ENCODE measurements around the gene FHIT. TPM values are rescaled to one million over a fixed set of nuclear protein-coding genes. Genes with fewer than 3 reads are reported as not detected.

Gene FHIT
- total RNA-seq, 1 donor from 2014 or later, result 29.9 TPM

DNA sequence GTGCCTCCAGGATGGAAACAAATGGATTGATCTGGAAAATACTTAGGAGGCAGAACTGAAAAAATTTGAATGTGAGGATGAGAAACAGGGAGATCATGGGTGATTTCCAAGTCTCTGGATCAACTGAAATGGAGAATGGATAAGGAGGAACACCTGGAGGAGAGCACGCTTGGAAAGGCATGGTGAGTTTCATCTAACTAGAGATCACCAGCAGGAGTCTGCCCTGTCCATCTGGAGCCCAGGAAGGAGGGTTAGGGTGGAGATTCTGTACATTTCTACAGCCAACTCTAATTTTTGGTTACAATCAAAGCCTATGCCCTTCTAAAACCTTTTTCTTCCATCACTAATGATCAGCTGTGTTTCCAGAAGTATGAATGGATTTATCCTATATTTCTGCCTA, 1205.6 kb downstream of the FHIT start:
- Mint-ChIP-seq H3K27me3 (ENCODE audit: low read depth) (no peaks in the 10 kb centered on the region), H3K4me1 (ENCODE audit: low read depth) (peaks cover 59% of the 10 kb centered on the region), H3K9me3 (peaks cover 36% of the 10 kb centered on the region), H3K4me3 (ENCODE audit: low read depth) (no peak overlapping the region), H3K27ac (peak overlapping the region; percentile 61), H3K36me3 (ENCODE audit: low read depth) (peaks cover 64% of the 10 kb centered on the region)
- no peak for DNase-seq (ENCODE audit: low spot score)
- intact Hi-C loops (cut with micrococcal nuclease), result loop anchor here (5.0 kb wide), 1 partner anchor 178 kb away; no protein-coding TSS in a partner anchor

DNA sequence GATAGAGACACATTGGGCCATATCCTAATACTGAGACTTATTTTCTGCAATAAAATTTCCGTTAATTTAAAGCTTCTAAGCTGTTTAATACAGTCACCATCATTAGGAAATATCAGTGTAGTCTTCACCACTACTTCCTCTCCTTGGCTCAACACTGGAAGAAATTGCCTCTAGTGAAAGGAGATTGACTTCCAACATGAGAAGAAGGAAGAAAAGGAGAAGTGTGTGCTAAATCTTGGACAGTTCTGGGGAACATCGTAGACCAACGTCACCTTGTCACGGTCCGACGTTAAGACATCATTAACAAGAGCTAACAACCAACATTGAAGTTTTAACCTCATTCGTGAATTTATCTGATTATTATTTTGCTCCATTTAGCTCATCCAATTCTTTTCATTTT, 1214.4 kb downstream of the FHIT start:
- Mint-ChIP-seq H3K9me3 (peaks cover 15% of the 10 kb centered on the region), H3K27me3 (ENCODE audit: low read depth) (no peaks in the 10 kb centered on the region), H3K36me3 (ENCODE audit: low read depth) (peaks cover 57% of the 10 kb centered on the region), H3K27ac (no peak overlapping the region), H3K4me3 (ENCODE audit: low read depth) (no peak overlapping the region), H3K4me1 (ENCODE audit: low read depth) (peaks cover 15% of the 10 kb centered on the region)
- no peak for DNase-seq (ENCODE audit: low spot score)
- intact Hi-C loops (cut with micrococcal nuclease), result no loop called here

DNA sequence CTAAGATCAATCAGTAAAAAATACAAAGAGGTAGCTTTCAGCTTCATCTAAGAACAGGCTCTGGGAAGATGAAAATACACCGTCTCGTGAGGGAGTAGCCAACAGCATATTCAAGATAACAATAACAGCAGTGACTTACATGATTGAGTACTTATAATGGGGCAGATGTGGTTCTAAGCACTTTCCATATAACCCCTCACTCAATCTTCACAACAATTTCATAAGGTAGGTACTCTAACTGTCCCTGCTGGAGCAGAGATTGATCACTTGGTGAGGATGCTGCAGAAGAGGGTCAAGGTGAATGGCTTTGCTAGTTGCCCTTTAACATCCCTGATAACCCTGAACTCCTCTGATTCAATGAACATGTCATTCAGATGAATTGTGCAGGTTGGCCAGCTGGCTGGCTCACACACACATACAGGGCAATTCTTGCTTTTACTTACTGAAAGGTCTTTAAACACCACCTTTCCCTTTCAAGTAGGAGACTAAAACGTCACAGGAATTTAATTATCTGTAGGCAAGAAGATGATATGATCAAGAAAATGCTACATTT, 1217.3 kb downstream of the FHIT start:
- Mint-ChIP-seq H3K27me3 (ENCODE audit: low read depth) (no peaks in the 10 kb centered on the region), H3K4me1 (ENCODE audit: low read depth) (peaks cover 25% of the 10 kb centered on the region), H3K36me3 (ENCODE audit: low read depth) (peaks cover 48% of the 10 kb centered on the region), H3K4me3 (ENCODE audit: low read depth) (no peak overlapping the region), H3K9me3 (peaks cover 12% of the 10 kb centered on the region), H3K27ac (no peak overlapping the region)
- no peak for DNase-seq (ENCODE audit: low spot score)
- intact Hi-C loops (cut with micrococcal nuclease), result no loop called here

DNA sequence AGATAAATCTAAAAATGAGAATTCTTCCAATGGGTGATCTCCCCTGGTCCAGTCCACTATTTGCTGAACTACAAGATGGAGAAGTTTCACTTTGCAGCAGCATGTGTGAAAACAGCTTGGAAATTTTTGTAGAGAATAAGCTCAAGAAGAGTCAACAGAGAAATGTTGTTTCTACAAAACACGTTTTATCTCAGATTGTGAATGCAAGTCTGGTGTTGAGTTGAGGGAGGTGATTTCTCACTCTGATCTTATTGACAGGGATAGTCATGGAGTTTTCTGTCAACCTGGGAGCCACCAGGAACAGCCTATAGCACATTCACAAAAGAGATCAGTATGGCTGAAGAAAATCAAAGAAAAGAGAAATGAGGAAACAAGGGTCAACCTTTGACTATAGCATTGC, 1220.3 kb downstream of the FHIT start:
- peaks cover 46% of the 10 kb centered on the region for H3K36me3 Mint-ChIP-seq (ENCODE audit: low read depth)
- intact Hi-C loops (cut with micrococcal nuclease), result no loop called here
- H3K4me1 Mint-ChIP-seq (ENCODE audit: low read depth), result peaks cover 41% of the 10 kb centered on the region
- no peak overlapping the region for H3K4me3 Mint-ChIP-seq (ENCODE audit: low read depth)
- no peak for DNase-seq (ENCODE audit: low spot score)
- peak overlapping the region; percentile 40 for H3K27ac Mint-ChIP-seq
- H3K9me3 Mint-ChIP-seq, result peaks cover 4% of the 10 kb centered on the region
- no peaks in the 10 kb centered on the region for H3K27me3 Mint-ChIP-seq (ENCODE audit: low read depth)

DNA sequence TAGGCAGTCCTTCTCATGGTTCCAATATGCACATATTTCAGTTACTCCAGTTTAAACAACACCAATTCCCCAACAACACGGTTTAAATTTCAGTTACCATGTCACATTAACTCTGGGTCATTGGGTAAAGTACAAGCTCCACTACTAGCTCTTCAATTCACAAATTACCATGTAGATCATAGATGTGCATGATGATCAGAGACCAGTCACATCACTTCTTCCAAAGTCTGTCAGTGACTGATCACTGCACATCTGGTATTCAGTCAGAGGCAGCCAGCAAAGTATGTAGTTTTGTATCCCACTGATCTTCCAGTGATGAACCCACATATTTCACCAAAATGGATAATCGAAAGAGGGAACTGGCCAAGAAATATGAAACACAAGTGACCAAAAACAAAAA, 1223.0 kb downstream of the FHIT start:
- Mint-ChIP-seq H3K9me3 (no peaks in the 10 kb centered on the region), H3K4me1 (ENCODE audit: low read depth) (peaks cover 57% of the 10 kb centered on the region), H3K36me3 (ENCODE audit: low read depth) (peaks cover 40% of the 10 kb centered on the region), H3K4me3 (ENCODE audit: low read depth) (no peak overlapping the region), H3K27me3 (ENCODE audit: low read depth) (no peaks in the 10 kb centered on the region), H3K27ac (peak overlapping the region; percentile 39)
- intact Hi-C loops (cut with micrococcal nuclease), result no loop called here
- no peak for DNase-seq (ENCODE audit: low spot score)

DNA sequence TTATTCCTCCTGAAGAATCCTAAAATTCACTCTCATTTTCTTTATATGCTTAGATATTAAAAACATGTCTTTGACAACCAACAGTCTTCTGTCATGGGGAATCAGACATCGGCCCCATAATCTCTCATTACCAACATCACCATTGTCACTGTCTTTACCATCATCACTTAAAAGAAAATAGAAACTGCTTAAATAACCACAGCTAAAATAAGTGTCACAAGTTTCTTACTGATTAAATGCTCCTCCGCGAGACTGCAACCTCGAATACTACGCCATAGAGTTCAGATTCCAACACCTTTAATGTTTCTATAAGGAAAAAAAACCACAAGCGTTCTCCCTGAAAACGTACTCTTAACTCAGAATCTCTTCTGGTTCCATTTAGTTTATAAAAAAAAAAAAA, 1223.9 kb downstream of the FHIT start:
- H3K4me1 Mint-ChIP-seq (ENCODE audit: low read depth), result peaks cover 63% of the 10 kb centered on the region
- peak overlapping the region; percentile 28 for H3K4me3 Mint-ChIP-seq (ENCODE audit: low read depth)
- DNase-seq (ENCODE audit: low spot score), result no peak
- H3K36me3 Mint-ChIP-seq (ENCODE audit: low read depth), result peaks cover 40% of the 10 kb centered on the region
- intact Hi-C loops (cut with micrococcal nuclease), result no loop called here
- H3K27ac Mint-ChIP-seq, result peak overlapping the region; percentile 72
- no peaks in the 10 kb centered on the region for H3K9me3 Mint-ChIP-seq
- H3K27me3 Mint-ChIP-seq (ENCODE audit: low read depth), result no peaks in the 10 kb centered on the region

DNA sequence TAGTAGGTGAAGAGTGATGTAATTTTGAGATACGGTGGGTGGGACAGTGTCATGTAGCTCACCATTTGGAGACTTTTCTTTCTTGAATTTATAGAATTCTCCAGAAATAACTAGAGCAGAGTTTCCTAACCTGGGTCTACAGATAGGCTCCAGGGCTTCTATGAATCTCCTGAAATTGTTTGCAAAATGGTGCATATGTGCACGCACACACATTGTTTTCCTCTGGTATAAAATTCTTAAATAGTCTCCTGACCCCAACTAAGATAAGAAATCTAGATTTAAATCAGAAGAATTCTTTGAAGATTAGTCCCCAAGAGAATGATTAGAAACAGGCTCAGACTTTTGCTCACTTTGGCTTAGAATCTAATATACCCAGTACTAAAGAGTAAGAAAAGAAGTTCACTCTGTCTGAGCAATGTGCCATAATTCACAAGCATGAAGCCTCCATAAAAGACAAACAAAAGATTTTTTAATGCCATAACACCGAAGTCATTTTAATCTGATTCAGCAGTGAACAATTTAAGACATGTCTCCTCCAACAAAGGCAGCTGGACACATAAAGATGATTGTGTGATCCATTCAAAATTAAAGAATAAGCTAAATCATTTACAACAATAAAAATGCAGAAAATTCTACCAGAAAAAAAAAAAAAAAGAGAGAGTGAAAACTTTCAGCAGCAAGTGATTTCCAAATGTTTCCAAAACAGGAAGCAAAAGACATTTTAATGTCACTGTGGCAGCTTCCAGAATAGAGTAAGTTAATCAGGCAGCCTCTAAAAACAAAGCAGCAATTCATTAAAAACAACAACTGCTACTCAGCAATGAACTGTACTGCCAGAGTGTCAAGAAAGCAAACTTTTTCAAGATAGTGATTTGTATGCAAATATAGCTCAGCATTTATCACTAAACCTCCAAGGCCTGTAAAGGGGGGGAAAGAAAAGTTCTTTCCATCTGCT, 1225.9 kb downstream of the FHIT start:
- Mint-ChIP-seq H3K27ac (peak overlapping the region; percentile 68), H3K27me3 (ENCODE audit: low read depth) (no peaks in the 10 kb centered on the region), H3K36me3 (ENCODE audit: low read depth) (peaks cover 38% of the 10 kb centered on the region), H3K9me3 (no peaks in the 10 kb centered on the region), H3K4me1 (ENCODE audit: low read depth) (peaks cover 65% of the 10 kb centered on the region), H3K4me3 (ENCODE audit: low read depth) (no peak overlapping the region)
- no peak for DNase-seq (ENCODE audit: low spot score)
- intact Hi-C loops (cut with micrococcal nuclease), result no loop called here

DNA sequence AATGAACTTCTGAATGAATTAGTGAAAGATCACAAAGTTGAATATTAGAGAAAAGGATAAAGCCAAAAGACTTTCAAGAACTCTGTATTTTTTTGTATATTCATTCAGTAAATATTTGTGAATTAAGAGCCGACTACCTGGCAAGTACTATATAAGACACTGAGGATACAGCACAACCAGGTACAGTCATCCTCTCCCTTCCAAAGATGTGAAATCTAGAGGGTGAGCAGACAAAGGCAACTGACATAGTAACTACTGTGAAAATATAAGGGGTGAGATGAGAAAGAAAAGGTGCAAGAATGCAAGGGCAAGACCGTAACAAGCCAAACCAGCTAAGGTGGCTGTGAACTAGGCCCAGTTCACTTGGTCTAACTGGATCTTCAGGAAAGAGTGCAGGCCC, 1226.9 kb downstream of the FHIT start:
- DNase-seq (ENCODE audit: low spot score), result no peak
- Mint-ChIP-seq H3K36me3 (ENCODE audit: low read depth) (peaks cover 35% of the 10 kb centered on the region), H3K4me3 (ENCODE audit: low read depth) (no peak overlapping the region), H3K27me3 (ENCODE audit: low read depth) (no peaks in the 10 kb centered on the region), H3K4me1 (ENCODE audit: low read depth) (peaks cover 63% of the 10 kb centered on the region), H3K27ac (peak overlapping the region; percentile 67), H3K9me3 (no peaks in the 10 kb centered on the region)
- intact Hi-C loops (cut with micrococcal nuclease), result no loop called here

DNA sequence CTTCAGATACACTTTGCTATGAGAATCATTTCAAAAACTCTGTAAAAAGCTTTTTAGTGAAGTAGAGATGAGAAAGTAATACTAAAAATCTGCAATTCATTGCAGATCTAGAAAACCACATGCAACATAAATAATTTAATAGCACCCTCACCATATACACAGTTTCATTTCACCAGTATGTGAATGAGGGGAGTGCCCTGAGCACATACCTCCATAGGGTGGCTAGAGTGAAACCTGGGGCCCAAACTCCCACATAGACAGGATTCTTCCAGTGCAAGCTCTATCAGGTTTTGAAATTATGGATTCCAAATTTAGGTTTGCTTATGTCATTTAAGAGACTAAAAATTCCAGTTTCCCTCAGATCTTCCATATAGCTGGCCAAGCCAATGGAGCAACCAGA, 1228.1 kb downstream of the FHIT start:
- Mint-ChIP-seq H3K4me1 (ENCODE audit: low read depth) (peaks cover 66% of the 10 kb centered on the region), H3K27ac (no peak overlapping the region), H3K9me3 (peaks cover 5% of the 10 kb centered on the region), H3K36me3 (ENCODE audit: low read depth) (peaks cover 36% of the 10 kb centered on the region), H3K4me3 (ENCODE audit: low read depth) (no peak overlapping the region), H3K27me3 (ENCODE audit: low read depth) (no peaks in the 10 kb centered on the region)
- intact Hi-C loops (cut with micrococcal nuclease), result no loop called here
- no peak for DNase-seq (ENCODE audit: low spot score)

DNA sequence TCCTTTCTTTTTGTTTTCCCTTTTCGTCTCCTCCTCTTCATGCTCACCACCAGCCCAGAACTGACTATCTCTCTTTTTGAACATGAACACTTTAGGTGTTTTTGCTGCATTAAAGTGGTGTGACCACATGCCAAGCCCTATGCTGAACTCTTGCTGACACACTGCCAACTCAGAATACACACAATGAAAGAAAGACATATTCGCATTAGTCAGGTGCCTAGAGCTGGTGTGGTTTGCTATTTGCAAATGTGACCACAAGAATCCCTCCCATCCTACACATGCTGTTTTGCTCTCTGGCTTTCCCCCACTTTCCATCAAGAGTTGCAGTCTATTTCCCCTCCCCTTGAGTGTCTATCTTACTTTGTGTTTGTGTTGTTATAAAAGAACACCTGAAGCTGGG, 1233.6 kb downstream of the FHIT start:
- peaks cover 64% of the 10 kb centered on the region for H3K4me1 Mint-ChIP-seq (ENCODE audit: low read depth)
- DNase-seq (ENCODE audit: low spot score), result peak; percentile 63
- peak overlapping the region; percentile 98 for H3K27ac Mint-ChIP-seq
- peak overlapping the region; percentile 61 for H3K4me3 Mint-ChIP-seq (ENCODE audit: low read depth)
- H3K36me3 Mint-ChIP-seq (ENCODE audit: low read depth), result peaks cover 57% of the 10 kb centered on the region
- peaks cover 8% of the 10 kb centered on the region for H3K9me3 Mint-ChIP-seq
- intact Hi-C loops (cut with micrococcal nuclease), result loop anchor here (1.0 to 10.0 kb wide), 9 partner anchors 36 to 563 kb away; no protein-coding TSS in a partner anchor
- H3K27me3 Mint-ChIP-seq (ENCODE audit: low read depth), result no peaks in the 10 kb centered on the region

DNA sequence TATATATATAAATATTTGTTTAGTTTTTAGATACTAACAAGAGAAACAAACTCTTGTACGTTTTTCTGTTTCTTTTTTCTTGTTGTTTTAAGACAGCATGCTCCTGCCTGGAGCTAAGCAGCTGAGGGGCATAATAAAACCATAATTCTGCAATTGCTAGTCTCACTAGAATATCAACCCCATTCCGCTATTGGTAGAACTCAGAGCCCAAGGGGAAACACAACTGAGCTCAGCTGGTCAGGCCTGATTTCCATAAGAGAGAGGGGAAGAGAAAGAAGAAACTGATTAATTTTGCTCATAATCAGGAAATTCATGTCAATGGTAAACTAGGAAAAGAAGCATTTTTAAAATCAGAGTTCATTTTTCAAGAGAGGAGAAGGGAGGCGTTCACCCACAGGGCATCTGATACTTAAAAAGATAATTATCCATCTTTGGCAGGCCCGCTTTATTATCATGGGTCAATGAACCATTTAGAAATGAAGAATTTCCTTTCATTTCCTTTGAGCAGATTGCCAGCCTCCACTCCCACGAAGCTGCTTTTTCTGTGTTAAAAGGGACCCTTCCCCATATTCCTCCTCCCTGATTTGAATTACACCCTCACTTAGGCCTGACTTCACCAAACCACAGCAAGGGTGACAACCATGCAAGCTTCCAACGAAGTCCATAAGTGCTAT, 1236.1 kb downstream of the FHIT start:
- H3K27ac Mint-ChIP-seq, result no peak overlapping the region
- peaks cover 71% of the 10 kb centered on the region for H3K4me1 Mint-ChIP-seq (ENCODE audit: low read depth)
- H3K36me3 Mint-ChIP-seq (ENCODE audit: low read depth), result peaks cover 64% of the 10 kb centered on the region
- H3K27me3 Mint-ChIP-seq (ENCODE audit: low read depth), result no peaks in the 10 kb centered on the region
- H3K4me3 Mint-ChIP-seq (ENCODE audit: low read depth), result no peak overlapping the region
- peaks cover 12% of the 10 kb centered on the region for H3K9me3 Mint-ChIP-seq
- intact Hi-C loops (cut with micrococcal nuclease), result loop anchor here (5.0 to 10.0 kb wide), 4 partner anchors 80 to 560 kb away; no protein-coding TSS in a partner anchor
- no peak for DNase-seq (ENCODE audit: low spot score)

DNA sequence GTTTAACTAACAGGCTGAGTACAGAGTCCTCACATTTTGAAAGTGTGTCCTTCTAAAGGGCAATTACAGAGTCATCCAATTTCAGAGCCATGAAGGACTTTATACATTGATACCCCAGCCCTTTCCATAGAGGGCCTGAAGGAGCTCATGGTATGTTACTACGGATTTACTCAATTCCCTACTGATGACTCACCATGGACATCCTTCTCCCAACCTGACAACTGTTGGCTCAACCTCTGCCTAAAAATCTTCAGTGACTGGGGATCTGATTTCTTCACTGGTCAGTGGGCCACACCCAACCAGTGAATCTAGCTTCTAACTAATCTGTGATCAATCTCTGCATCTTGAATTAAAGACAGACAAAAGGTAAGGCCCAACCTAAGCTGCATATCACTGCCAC, 1238.0 kb downstream of the FHIT start:
- peaks cover 56% of the 10 kb centered on the region for H3K36me3 Mint-ChIP-seq (ENCODE audit: low read depth)
- intact Hi-C loops (cut with micrococcal nuclease), result loop anchor here (10.0 kb wide), 3 partner anchors 78 to 558 kb away; no protein-coding TSS in a partner anchor
- H3K27me3 Mint-ChIP-seq (ENCODE audit: low read depth), result no peaks in the 10 kb centered on the region
- no peak overlapping the region for H3K4me3 Mint-ChIP-seq (ENCODE audit: low read depth)
- H3K9me3 Mint-ChIP-seq, result peaks cover 7% of the 10 kb centered on the region
- peaks cover 80% of the 10 kb centered on the region for H3K4me1 Mint-ChIP-seq (ENCODE audit: low read depth)
- H3K27ac Mint-ChIP-seq, result peak overlapping the region; percentile 18
- DNase-seq (ENCODE audit: low spot score), result no peak
